Measurements from ENCODE around the gene ELK3. TPM values are rescaled to one million over a fixed set of nuclear protein-coding genes. Genes with fewer than 3 reads are reported as not detected.

Gene ELK3
- total RNA-seq, 4 donors from 2014 or later = 10.1 to 25.3 (median 23.4) TPM

DNA sequence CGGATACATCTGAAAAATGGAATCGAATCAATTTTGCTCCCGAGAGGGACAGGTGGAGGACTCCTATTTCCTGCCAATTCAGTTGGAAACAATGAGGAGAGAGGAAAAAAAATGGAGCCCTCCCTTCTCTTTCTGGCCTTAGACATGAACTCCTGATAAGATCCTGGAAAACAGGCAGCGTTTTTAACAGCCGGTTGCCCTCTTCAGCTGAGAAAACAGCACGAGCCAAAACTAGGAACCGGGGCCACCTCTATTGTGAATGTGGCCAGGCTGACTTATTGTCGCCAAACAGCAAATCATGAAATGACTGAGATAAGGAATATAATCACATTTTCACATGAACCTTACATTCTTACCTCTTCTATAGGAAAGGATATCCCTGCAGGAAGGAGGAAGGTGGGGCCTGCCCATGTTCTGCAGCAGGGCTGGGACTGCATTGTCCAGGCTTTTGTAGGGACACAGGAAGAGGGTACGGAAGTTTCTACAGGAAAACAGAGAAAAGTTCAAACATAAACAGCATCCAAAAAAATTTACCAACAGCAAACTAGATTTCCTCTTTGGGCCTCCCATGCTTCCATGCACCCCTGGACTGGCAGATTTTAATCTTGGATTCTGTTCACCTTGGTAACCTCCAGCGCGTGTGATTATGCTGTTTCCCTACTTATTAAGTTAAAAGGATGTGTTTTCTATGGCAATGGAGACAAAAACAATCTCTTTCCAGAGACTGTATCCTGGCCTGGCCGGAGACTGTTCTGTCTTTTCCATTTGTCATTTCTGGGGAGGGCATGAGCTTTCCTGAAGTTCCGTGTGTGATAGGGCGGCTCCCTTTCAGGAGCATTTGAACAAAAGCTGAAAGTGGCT lies 29.0 kb upstream of the ELK3 start:
- WGBS, 2 donors (ENCODE audit: low coverage in 1 of 2) = 75% methylated on average over 11 to 12 of the region's 14 CpGs
- Histone ChIP-seq H3K27ac (peak overlapping the region in 3 of 4 donors; percentile 55 to 60 (median 60)), H3K4me3 (no peak overlapping the region), H3K4me1 (no peaks in the 10 kb centered on the region), H3K9me3 (no peaks in the 10 kb centered on the region), H3K36me3 (no peaks in the 10 kb centered on the region), H3K27me3 (no peaks in the 10 kb centered on the region)
- TF ChIP-seq, protein P1, sequence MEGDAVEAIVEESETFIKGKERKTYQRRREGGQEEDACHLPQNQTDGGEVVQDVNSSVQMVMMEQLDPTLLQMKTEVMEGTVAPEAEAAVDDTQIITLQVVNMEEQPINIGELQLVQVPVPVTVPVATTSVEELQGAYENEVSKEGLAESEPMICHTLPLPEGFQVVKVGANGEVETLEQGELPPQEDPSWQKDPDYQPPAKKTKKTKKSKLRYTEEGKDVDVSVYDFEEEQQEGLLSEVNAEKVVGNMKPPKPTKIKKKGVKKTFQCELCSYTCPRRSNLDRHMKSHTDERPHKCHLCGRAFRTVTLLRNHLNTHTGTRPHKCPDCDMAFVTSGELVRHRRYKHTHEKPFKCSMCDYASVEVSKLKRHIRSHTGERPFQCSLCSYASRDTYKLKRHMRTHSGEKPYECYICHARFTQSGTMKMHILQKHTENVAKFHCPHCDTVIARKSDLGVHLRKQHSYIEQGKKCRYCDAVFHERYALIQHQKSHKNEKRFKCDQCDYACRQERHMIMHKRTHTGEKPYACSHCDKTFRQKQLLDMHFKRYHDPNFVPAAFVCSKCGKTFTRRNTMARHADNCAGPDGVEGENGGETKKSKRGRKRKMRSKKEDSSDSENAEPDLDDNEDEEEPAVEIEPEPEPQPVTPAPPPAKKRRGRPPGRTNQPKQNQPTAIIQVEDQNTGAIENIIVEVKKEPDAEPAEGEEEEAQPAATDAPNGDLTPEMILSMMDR (IDR thresholded peaks at IDR 0.05) = no peak
- TF ChIP-seq POLR2AphosphoS5 (IDR thresholded peaks at IDR 0.05) = no peak
- TF ChIP-seq EP300 (IDR thresholded peaks at IDR 0.05) = no peak
- TF ChIP-seq POLR2A (IDR thresholded peaks at IDR 0.05) = no peak
- peak; percentile 61 for ATAC-seq

DNA sequence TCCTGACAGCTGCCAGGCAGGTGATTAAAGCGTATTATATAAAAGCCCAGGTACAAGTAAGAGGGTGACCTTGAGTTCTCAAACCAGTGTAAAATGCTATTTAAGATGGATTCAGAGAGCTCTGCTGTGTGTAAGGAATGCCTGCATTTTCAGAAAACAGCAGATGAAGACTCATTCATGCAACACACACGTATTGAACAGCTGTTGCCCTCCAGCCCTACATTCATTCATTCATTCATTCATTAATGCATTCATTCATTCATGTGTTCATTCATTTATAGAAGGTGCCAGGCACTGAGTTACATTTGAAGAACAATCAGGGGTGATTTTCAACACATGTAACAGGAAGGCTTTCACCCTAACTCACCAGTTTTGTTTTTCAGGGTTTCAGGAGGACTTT lies 27.4 kb upstream of the ELK3 start:
- H3K4me3 ChIP-seq = no peak overlapping the region
- H3K4me1 ChIP-seq = no peaks in the 10 kb centered on the region
- no peaks in the 10 kb centered on the region for H3K27me3 ChIP-seq
- no peaks in the 10 kb centered on the region for H3K36me3 ChIP-seq
- H3K9me3 ChIP-seq = no peaks in the 10 kb centered on the region
- 67 to 75% methylated on average over 2 of the region's 2 CpGs for WGBS, 2 donors (ENCODE audit: low coverage in 1 of 2)
- TF ChIP-seq EP300 (IDR thresholded peaks at IDR 0.05) (no peak), POLR2A (IDR thresholded peaks at IDR 0.05) (no peak), POLR2AphosphoS5 (IDR thresholded peaks at IDR 0.05) (no peak)
- TF ChIP-seq, protein P1 (IDR thresholded peaks at IDR 0.05) = no peak
- H3K27ac ChIP-seq = peak overlapping the region in 3 of 4 donors; percentile 54 to 60 (median 55)
- ATAC-seq = no peak

DNA sequence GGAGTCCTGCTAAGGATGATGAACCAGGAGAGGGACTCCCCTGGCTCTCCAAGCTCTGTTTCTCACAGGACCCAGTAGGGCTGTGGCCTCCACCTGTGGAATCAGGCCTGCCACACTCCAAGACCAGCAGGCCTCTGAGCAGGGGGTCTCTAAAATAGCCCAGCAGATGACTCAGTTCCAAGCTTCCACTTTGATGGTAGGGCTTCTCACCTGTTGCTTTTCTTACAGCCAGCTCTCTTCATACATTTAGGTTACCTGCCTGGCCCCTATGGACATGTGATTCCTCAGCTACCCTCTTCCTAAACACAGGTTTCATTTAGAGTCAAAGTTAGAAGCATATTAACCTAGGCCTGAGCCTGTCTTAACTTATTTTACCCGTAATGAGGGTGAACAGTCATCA lies 26.7 kb upstream of the ELK3 start:
- Histone ChIP-seq H3K36me3 (no peaks in the 10 kb centered on the region), H3K27ac (no peak overlapping the region), H3K4me3 (no peak overlapping the region), H3K9me3 (no peaks in the 10 kb centered on the region), H3K4me1 (no peaks in the 10 kb centered on the region), H3K27me3 (no peaks in the 10 kb centered on the region)
- no peak for ATAC-seq
- 100% methylated on average over 1 of the region's 1 CpG; no CpG with 5 or more reads in 1 of the 2 donors for WGBS, 2 donors (ENCODE audit: low coverage in 1 of 2)
- TF ChIP-seq POLR2AphosphoS5 (IDR thresholded peaks at IDR 0.05) (no peak), EP300 (IDR thresholded peaks at IDR 0.05) (no peak), POLR2A (IDR thresholded peaks at IDR 0.05) (no peak)
- TF ChIP-seq, protein P1 (IDR thresholded peaks at IDR 0.05) = no peak

DNA sequence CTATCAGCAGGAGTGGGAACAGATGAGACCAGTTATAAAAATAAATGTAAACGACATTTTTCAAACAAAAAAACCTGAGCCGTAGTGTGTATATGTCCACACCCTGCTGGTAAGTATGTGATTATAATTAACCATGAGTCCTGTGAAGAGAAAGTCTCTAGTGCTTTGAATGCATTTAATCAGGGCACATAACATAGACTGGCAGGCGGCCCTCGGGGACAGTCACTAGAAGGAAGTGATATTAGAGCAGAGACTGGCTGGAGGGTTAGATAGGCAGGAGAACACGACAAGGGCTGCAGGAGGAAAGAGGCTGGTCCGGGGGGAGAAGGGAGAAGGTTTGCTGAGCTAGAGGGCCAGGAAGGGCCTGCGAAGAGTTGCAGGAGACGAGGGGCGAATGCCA lies 23.8 kb upstream of the ELK3 start:
- WGBS, 2 donors (ENCODE audit: low coverage in 1 of 2) = 57 to 62% methylated on average over 5 to 9 of the region's 9 CpGs
- Histone ChIP-seq H3K27ac (no peak overlapping the region), H3K4me3 (no peak overlapping the region), H3K27me3 (no peaks in the 10 kb centered on the region), H3K4me1 (no peaks in the 10 kb centered on the region), H3K36me3 (no peaks in the 10 kb centered on the region), H3K9me3 (no peaks in the 10 kb centered on the region)
- no peak for TF ChIP-seq EP300 (IDR thresholded peaks at IDR 0.05)
- TF ChIP-seq POLR2A (IDR thresholded peaks at IDR 0.05) = no peak
- TF ChIP-seq POLR2AphosphoS5 (IDR thresholded peaks at IDR 0.05) = no peak
- TF ChIP-seq, protein P1 (IDR thresholded peaks at IDR 0.05) = no peak
- no peak for ATAC-seq

DNA sequence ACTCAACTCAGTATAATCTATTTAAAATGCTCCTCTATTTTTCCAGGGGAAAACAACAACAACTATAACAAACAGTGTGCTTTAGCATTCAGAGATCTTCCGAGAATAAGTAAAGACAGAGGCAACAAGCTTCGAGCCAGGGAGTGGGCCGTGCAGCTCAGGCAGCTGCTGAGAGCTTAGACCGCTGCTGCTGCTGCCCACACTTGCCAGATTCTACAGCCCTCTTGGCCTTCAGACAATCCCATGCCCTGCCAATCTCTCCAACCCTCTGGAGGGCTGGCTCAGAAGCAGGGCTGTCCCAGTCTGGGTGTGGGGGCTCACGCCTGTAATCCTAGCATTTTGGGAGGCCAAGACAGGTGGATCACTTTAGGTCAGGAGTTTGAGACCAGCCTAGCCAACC lies 23.4 kb upstream of the ELK3 start:
- H3K27me3 ChIP-seq = no peaks in the 10 kb centered on the region
- ATAC-seq = no peak
- TF ChIP-seq POLR2A (IDR thresholded peaks at IDR 0.05) = no peak
- TF ChIP-seq POLR2AphosphoS5 (IDR thresholded peaks at IDR 0.05) = no peak
- no peak for TF ChIP-seq EP300 (IDR thresholded peaks at IDR 0.05)
- TF ChIP-seq, protein P1 (IDR thresholded peaks at IDR 0.05) = no peak
- no peaks in the 10 kb centered on the region for H3K4me1 ChIP-seq
- no peak overlapping the region for H3K4me3 ChIP-seq
- WGBS, 2 donors (ENCODE audit: low coverage in 1 of 2) = 60 to 69% methylated on average over 2 to 3 of the region's 5 CpGs
- peaks cover 0 to under 1% (median 0%) of the 10 kb centered on the region in 3 donors for H3K9me3 ChIP-seq
- H3K36me3 ChIP-seq = no peaks in the 10 kb centered on the region
- H3K27ac ChIP-seq = no peak overlapping the region
